Retinal pigment epithelial cell (primary cell): Measurements from ENCODE around the gene SLAMF9.

Experiments
- DNase-seq: peaks from one replicate; pipeline ENCODE4 v3.0.0-alpha.2; 2010; ENCODE audit warnings: low read depth
- H3K4me3 ChIP-seq: 2 replicates; pipeline ENCODE4 v1.5.1; 2011; ENCODE audit warnings: mild to moderate bottlenecking, low read length, control low read depth, moderate library complexity
- CTCF ChIP-seq: conservative IDR thresholded peaks from 2 replicates; pipeline ENCODE4 v1.5.1; 2011; ENCODE audit warnings: low read depth, low read length, control low read depth, inconsistent platforms

Gene SLAMF9

GRCh38 chr1:159958719-159959380, 4.8 kb upstream of the SLAMF9 start:
- no peak for TF ChIP-seq CTCF
- DNase-seq, result no peak
- no peak overlapping the region for H3K4me3 ChIP-seq

- no peak overlapping the region for H3K4me3 ChIP-seq
- TF ChIP-seq CTCF, result no peak
- no peak for DNase-seq
Measured at GRCh38 chr1:159957824-159958268, 3.8 kb upstream of the SLAMF9 start.

GRCh38 chr1:159955456-159955855, 1.4 kb upstream of the SLAMF9 start:
- no peak for DNase-seq
- no peak overlapping the region for H3K4me3 ChIP-seq
- TF ChIP-seq CTCF, result no peak

- TF ChIP-seq CTCF, result no peak
Measured at GRCh38 chr1:159952932-159953331, 1.1 kb downstream of the SLAMF9 start.

GRCh38 chr1:159951551-159951950, 2.5 kb downstream of the SLAMF9 start:
- DNase-seq, result no peak
- no peak overlapping the region for H3K4me3 ChIP-seq
- TF ChIP-seq CTCF, result no peak

More at GRCh38 chr1:159952932-159953331, 1.1 kb downstream of the SLAMF9 start:
- DNase-seq, result no peak
- no peak overlapping the region for H3K4me3 ChIP-seq

- TF ChIP-seq CTCF, result no peak
Measured at GRCh38 chr1:159951016-159951415, 3.0 kb downstream of the SLAMF9 start.

GRCh38 chr1:159949981-159950381, 4.1 kb downstream of the SLAMF9 start:
- DNase-seq, result no peak

More at GRCh38 chr1:159951016-159951415, 3.0 kb downstream of the SLAMF9 start:
- DNase-seq, result no peak
- no peak overlapping the region for H3K4me3 ChIP-seq

More at GRCh38 chr1:159949981-159950381, 4.1 kb downstream of the SLAMF9 start:
- H3K4me3 ChIP-seq, result no peak overlapping the region
- TF ChIP-seq CTCF, result no peak
